ENCODE data around the gene PDE4D. TPM values are rescaled to one million over a fixed set of nuclear protein-coding genes. Genes with fewer than 3 reads are reported as not detected.
"Not testable (repeated sequence)": the region's sequence is repeated elsewhere in the genome, so short reads cannot be mapped to it uniquely, and the experiment has no call there.

Gene PDE4D
- total RNA-seq, 2 experiments from 2014 or later = 40.5 to 41.2 TPM

- H3K4me3 Mint-ChIP-seq = no peak overlapping the region
- H3K4me1 Mint-ChIP-seq (ENCODE audit: low read depth) = peaks cover 15% of the 10 kb centered on the region
- CTCF ChIA-PET = interaction anchor here (0.7 to 1.6 kb wide), 3 partner anchors 9 to 255 kb away, joined by 3 read pairs; no protein-coding TSS in a partner anchor
- H3K27me3 Mint-ChIP-seq (ENCODE audit: low read depth) = no peaks in the 10 kb centered on the region
- peaks cover 2% of the 10 kb centered on the region for H3K36me3 Mint-ChIP-seq (ENCODE audit: low read depth)
- no peak for DNase-seq
- H3K9me3 Mint-ChIP-seq = no peaks in the 10 kb centered on the region
- intact Hi-C loops (cut with micrococcal nuclease) = no loop called here
- no peak overlapping the region for H3K27ac Mint-ChIP-seq
Measured at GRCh38 chr5:58968350-58968749, 925.2 kb downstream of the PDE4D start.

DNA sequence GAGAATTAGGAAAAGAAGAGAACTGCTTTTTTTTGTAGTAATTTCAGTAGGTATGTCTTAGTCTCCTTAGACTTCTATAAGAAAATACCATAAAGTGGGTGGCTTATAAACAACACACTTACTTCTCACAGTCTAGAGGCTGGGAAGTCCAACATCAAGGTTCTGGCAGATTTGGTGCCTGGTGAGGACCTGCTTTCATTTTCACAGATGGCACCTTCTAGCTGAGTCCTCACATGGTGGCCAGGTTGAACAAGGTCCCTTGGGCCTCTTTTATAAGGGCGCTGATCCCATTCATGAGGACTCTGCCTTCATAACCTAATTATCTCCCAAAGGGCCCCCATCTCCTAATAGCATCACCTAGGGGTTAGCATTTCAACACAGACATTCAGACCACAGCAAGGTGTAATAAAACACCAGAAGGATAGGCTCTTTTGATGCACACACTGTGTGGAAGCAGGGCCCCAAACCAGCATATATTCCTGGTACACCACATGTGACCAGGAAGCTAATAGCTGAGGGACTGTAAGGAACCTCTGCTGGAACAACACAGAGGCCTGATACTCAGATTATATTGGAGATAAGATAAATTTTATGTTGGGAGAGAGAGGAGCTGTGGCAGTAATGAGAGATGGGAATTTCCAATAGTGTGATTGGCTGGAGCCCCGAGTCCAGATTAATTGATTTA lies 925.8 kb downstream of the PDE4D start:
- no peak overlapping the region for H3K27ac Mint-ChIP-seq
- H3K4me1 Mint-ChIP-seq (ENCODE audit: low read depth) = peaks cover 10% of the 10 kb centered on the region
- H3K36me3 Mint-ChIP-seq (ENCODE audit: low read depth) = no peaks in the 10 kb centered on the region
- H3K4me3 Mint-ChIP-seq = no peak overlapping the region
- H3K27me3 Mint-ChIP-seq (ENCODE audit: low read depth) = no peaks in the 10 kb centered on the region
- CTCF ChIA-PET = interaction anchor here (1.6 kb wide), 1 partner anchor 34 kb away, joined by 3 read pairs; no protein-coding TSS in a partner anchor
- H3K9me3 Mint-ChIP-seq = no peaks in the 10 kb centered on the region
- no peak for DNase-seq
- intact Hi-C loops (cut with micrococcal nuclease) = no loop called here

DNA sequence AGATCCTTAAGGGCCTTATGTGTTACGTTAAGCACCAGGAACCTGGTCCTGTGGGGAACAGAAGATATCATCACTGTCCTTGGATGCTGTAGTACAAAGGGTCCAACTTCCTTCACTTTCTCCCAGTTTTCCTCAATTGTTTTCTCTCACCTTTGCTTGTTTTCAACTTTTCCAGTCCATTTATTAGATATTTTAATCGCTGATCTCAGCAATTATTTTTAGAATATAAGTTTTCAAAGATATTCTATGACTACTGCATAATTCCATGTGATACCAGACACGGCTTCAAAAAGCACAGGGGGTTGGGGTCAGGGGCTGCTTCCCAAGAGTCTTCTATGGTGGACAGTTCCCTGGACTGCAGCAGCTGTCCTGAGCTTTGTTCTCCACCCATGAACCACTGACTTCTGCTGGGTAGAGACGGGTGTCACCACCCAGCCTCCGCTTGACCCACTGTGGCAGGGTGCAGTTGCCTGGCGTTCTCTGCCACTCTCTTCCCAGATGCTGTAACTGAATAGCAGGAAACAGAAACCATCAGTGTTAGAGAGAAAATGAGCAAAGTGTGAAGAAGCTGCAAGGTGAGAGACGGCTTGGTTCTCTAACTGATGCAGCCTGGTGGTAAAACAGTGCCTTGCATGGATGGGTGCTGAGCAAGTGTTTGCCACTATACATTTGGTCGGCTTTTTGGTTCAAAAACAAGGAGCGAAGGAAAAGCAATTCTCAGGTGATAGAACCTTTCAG lies 927.7 kb downstream of the PDE4D start:
- H3K4me3 Mint-ChIP-seq = no peak overlapping the region
- H3K27me3 Mint-ChIP-seq (ENCODE audit: low read depth) = no peaks in the 10 kb centered on the region
- peak; percentile 13 for DNase-seq
- H3K9me3 Mint-ChIP-seq = no peaks in the 10 kb centered on the region
- CTCF ChIA-PET = interaction anchor here (0.5 to 1.3 kb wide), 3 partner anchors 11 to 95 kb away, joined by 3 read pairs; no protein-coding TSS in a partner anchor
- intact Hi-C loops (cut with micrococcal nuclease) = loop anchor here (1.0 kb wide), 1 partner anchor 75 kb away; no protein-coding TSS in a partner anchor
- peaks cover 6% of the 10 kb centered on the region for H3K4me1 Mint-ChIP-seq (ENCODE audit: low read depth)
- H3K36me3 Mint-ChIP-seq (ENCODE audit: low read depth) = no peaks in the 10 kb centered on the region
- H3K27ac Mint-ChIP-seq = no peak overlapping the region

DNA sequence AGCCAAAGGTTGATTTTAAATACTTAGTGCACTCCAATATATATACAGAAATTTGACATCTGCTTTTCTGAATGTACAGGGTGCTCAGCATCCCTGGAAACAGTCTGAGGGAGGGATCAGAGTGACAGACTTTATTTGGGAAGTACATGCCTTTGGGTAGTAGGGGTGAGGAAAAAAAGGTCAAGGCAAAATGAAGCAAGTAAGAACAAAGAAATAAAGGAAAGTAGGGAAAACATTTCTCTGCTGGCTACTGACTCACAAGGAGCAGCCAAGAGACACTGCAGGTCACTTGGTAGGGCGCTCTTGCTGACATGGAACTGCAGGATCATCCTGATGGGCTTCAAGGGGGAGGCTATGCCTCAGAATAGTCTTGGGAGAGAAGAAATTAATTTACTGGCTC lies 929.7 kb downstream of the PDE4D start:
- Mint-ChIP-seq H3K4me3 (no peak overlapping the region), H3K27ac (no peak overlapping the region), H3K27me3 (ENCODE audit: low read depth) (no peaks in the 10 kb centered on the region), H3K9me3 (no peaks in the 10 kb centered on the region), H3K36me3 (ENCODE audit: low read depth) (no peaks in the 10 kb centered on the region), H3K4me1 (ENCODE audit: low read depth) (peaks cover 2% of the 10 kb centered on the region)
- no peak for DNase-seq
- CTCF ChIA-PET = no interaction called here
- intact Hi-C loops (cut with micrococcal nuclease) = no loop called here

DNA sequence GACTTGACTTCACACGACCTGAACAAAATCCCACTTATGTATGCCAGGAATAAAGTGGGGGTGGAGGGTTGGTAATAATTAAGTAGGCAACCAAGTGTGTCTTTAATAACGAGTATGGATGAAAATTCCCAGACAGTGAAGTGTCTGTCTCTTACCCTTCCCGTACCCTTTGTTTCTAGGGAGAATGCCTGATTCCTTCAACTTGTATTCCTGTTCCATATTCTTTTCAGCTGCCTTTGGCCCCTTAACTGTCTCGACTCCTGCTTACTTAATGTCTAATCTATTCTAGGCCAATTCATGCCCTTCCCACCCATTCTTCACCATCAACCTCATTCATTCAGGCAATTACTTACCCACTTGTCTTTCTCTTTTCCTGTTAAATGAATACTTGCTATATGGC lies 930.2 kb downstream of the PDE4D start:
- H3K27me3 Mint-ChIP-seq (ENCODE audit: low read depth) = no peaks in the 10 kb centered on the region
- no peak overlapping the region for H3K4me3 Mint-ChIP-seq
- intact Hi-C loops (cut with micrococcal nuclease) = no loop called here
- CTCF ChIA-PET = interaction anchor here (0.5 kb wide), 1 partner anchor 211 kb away, joined by 3 read pairs; no protein-coding TSS in a partner anchor
- no peaks in the 10 kb centered on the region for H3K9me3 Mint-ChIP-seq
- H3K4me1 Mint-ChIP-seq (ENCODE audit: low read depth) = peaks cover 2% of the 10 kb centered on the region
- H3K36me3 Mint-ChIP-seq (ENCODE audit: low read depth) = no peaks in the 10 kb centered on the region
- DNase-seq = no peak
- no peak overlapping the region for H3K27ac Mint-ChIP-seq

DNA sequence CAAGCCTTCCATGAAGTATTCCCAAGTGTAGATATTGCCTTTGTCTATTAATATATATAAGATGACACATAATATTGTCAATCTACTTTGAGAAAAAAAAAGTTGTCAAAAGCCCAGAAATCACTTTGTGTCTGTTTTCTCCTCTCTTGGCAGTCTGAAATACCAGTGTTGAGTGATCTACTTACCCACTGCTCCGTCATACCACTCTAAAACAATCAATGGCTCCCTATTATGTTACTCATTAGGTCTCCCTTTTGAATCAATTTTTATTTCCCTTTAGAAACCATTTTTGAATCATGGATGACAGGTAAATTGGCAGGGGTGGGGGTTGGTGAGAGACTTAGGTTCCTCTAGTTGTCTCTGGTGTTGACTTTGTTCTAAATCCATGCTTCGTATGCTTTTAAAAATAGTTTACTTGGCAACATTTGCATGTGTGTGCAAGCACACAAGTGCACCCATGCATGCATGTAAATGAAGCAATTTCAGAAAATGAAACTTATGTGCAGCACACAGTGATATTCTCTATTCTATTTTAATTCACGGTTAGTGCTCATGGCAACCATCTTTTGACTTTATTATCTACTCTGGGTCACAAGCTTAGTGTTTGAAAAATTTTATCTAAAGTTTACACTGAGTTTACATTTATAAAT lies 931.8 kb downstream of the PDE4D start:
- no peak overlapping the region for H3K4me3 Mint-ChIP-seq
- CTCF ChIA-PET = no interaction called here
- H3K27me3 Mint-ChIP-seq (ENCODE audit: low read depth) = no peaks in the 10 kb centered on the region
- intact Hi-C loops (cut with micrococcal nuclease) = no loop called here
- H3K4me1 Mint-ChIP-seq (ENCODE audit: low read depth) = peaks cover 2% of the 10 kb centered on the region
- H3K36me3 Mint-ChIP-seq (ENCODE audit: low read depth) = no peaks in the 10 kb centered on the region
- no peaks in the 10 kb centered on the region for H3K9me3 Mint-ChIP-seq
- DNase-seq = no peak
- no peak overlapping the region for H3K27ac Mint-ChIP-seq

DNA sequence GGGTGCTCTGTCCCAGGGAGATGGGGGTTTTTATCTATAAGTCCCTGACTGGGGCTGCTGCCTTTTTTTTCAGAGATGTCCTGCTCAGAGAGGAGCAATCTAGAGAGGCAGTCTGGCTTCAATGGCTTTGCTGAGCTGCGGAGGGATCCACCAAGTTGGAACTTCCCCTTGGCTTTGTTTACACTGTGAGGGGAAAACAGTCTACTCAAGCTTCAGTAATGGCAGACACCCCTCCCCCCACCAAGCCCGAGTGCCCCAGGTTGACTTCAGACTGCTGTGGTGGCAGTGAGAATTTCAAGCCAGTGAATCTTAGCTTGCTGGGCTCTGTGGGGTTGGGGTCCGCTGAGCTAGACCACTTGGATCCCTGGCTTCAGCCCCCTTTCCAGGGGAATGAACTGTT lies 934.8 kb downstream of the PDE4D start:
- CTCF ChIA-PET = interaction anchor here (0.7 kb wide), 1 partner anchor 110 kb away, joined by 3 read pairs; no protein-coding TSS in a partner anchor

GRCh38 chr5:58953218-58953617 lies 940.3 kb downstream of the PDE4D start:
- not testable (repeated sequence) for H3K27me3 Mint-ChIP-seq (ENCODE audit: low read depth)

More for the DNA sequence above, 934.8 kb downstream of the PDE4D start:
- peaks cover 2% of the 10 kb centered on the region for H3K4me1 Mint-ChIP-seq (ENCODE audit: low read depth)
- no peak overlapping the region for H3K4me3 Mint-ChIP-seq
- no peaks in the 10 kb centered on the region for H3K27me3 Mint-ChIP-seq (ENCODE audit: low read depth)
- no peak for DNase-seq
- no peaks in the 10 kb centered on the region for H3K9me3 Mint-ChIP-seq
- intact Hi-C loops (cut with micrococcal nuclease) = no loop called here
- no peaks in the 10 kb centered on the region for H3K36me3 Mint-ChIP-seq (ENCODE audit: low read depth)
- no peak overlapping the region for H3K27ac Mint-ChIP-seq

GRCh38 chr5:58950224-58950623 lies 943.3 kb downstream of the PDE4D start:
- H3K9me3 Mint-ChIP-seq = peaks cover 2% of the 10 kb centered on the region
- H3K36me3 Mint-ChIP-seq (ENCODE audit: low read depth) = no peaks in the 10 kb centered on the region
- no peak overlapping the region for H3K4me3 Mint-ChIP-seq
- no peak for DNase-seq
- intact Hi-C loops (cut with micrococcal nuclease) = no loop called here
- H3K4me1 Mint-ChIP-seq (ENCODE audit: low read depth) = no peaks in the 10 kb centered on the region
- no peak overlapping the region for H3K27ac Mint-ChIP-seq
- CTCF ChIA-PET = no interaction called here
- peaks cover 2% of the 10 kb centered on the region for H3K27me3 Mint-ChIP-seq (ENCODE audit: low read depth)

More at GRCh38 chr5:58953218-58953617, 940.3 kb downstream of the PDE4D start:
- H3K36me3 Mint-ChIP-seq (ENCODE audit: low read depth); H3K9me3 Mint-ChIP-seq; H3K4me1 Mint-ChIP-seq (ENCODE audit: low read depth); H3K27ac Mint-ChIP-seq; intact Hi-C loops (cut with micrococcal nuclease); DNase-seq; H3K4me3 Mint-ChIP-seq: not testable (repeated sequence)
- CTCF ChIA-PET = interaction anchor here (0.9 kb wide), 1 partner anchor 235 kb away, joined by 5 read pairs; no protein-coding TSS in a partner anchor

- CTCF ChIA-PET = interaction anchor here (1.1 to 1.9 kb wide), 3 partner anchors 53 to 88 kb away, joined by 4 read pairs; no protein-coding TSS in a partner anchor
- Mint-ChIP-seq H3K4me3 (no peak overlapping the region), H3K27me3 (ENCODE audit: low read depth) (no peaks in the 10 kb centered on the region), H3K9me3 (no peaks in the 10 kb centered on the region), H3K4me1 (ENCODE audit: low read depth) (no peaks in the 10 kb centered on the region), H3K27ac (no peak overlapping the region), H3K36me3 (ENCODE audit: low read depth) (no peaks in the 10 kb centered on the region)
- intact Hi-C loops (cut with micrococcal nuclease) = no loop called here
- no peak for DNase-seq
Measured at GRCh38 chr5:58946230-58946629, 947.3 kb downstream of the PDE4D start.

GRCh38 chr5:58944221-58944620 lies 949.3 kb downstream of the PDE4D start:
- Mint-ChIP-seq H3K27me3 (ENCODE audit: low read depth) (no peaks in the 10 kb centered on the region), H3K4me3 (no peak overlapping the region), H3K27ac (no peak overlapping the region), H3K9me3 (no peaks in the 10 kb centered on the region), H3K4me1 (ENCODE audit: low read depth) (no peaks in the 10 kb centered on the region), H3K36me3 (ENCODE audit: low read depth) (no peaks in the 10 kb centered on the region)
- intact Hi-C loops (cut with micrococcal nuclease) = no loop called here
- CTCF ChIA-PET = interaction anchor here (1.0 to 1.9 kb wide), 3 partner anchors 53 to 63 kb away, joined by 3 to 4 read pairs (median 3); no protein-coding TSS in a partner anchor
- DNase-seq = no peak

- H3K36me3 Mint-ChIP-seq (ENCODE audit: low read depth) = no peaks in the 10 kb centered on the region
- CTCF ChIA-PET = interaction anchor here (0.6 kb wide), 1 partner anchor 42 kb away, joined by 6 read pairs; no protein-coding TSS in a partner anchor
- intact Hi-C loops (cut with micrococcal nuclease) = no loop called here
Measured at GRCh38 chr5:58940446-58940845, 953.1 kb downstream of the PDE4D start.

More at GRCh38 chr5:58940446-58940845, 953.1 kb downstream of the PDE4D start:
- H3K9me3 Mint-ChIP-seq = no peaks in the 10 kb centered on the region
- H3K4me1 Mint-ChIP-seq (ENCODE audit: low read depth) = no peaks in the 10 kb centered on the region
- H3K27ac Mint-ChIP-seq = no peak overlapping the region
- no peak for DNase-seq
- H3K27me3 Mint-ChIP-seq (ENCODE audit: low read depth) = no peaks in the 10 kb centered on the region
- no peak overlapping the region for H3K4me3 Mint-ChIP-seq
